Measurements from ENCODE around the gene CSRP3. TPM values are rescaled to one million over a fixed set of nuclear protein-coding genes. Genes with fewer than 3 reads are reported as not detected.

The CSRP3 gene
- total RNA-seq, 4 donors from 2014 or later: not detected

DNA sequence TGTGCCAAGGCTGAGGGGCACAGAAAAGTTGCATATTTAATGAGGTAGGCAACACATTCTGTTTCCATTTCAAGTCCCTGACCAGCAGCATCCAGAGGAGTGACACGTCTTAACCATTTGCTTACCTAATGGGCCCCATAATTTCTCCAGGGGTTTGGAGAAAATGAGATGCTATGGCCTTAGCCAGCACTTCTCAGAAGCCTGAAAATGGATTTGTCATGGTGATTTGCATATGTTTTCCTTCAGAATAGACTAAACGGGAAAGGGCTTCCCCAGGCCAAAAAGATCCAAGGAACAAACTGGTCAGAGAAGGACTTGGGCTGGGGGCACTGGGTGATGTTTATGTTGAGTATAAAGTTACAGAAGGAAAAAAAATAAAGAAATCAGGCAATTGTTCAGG lies 16.7 kb downstream of the CSRP3 start:
- TF ChIP-seq, protein P1, sequence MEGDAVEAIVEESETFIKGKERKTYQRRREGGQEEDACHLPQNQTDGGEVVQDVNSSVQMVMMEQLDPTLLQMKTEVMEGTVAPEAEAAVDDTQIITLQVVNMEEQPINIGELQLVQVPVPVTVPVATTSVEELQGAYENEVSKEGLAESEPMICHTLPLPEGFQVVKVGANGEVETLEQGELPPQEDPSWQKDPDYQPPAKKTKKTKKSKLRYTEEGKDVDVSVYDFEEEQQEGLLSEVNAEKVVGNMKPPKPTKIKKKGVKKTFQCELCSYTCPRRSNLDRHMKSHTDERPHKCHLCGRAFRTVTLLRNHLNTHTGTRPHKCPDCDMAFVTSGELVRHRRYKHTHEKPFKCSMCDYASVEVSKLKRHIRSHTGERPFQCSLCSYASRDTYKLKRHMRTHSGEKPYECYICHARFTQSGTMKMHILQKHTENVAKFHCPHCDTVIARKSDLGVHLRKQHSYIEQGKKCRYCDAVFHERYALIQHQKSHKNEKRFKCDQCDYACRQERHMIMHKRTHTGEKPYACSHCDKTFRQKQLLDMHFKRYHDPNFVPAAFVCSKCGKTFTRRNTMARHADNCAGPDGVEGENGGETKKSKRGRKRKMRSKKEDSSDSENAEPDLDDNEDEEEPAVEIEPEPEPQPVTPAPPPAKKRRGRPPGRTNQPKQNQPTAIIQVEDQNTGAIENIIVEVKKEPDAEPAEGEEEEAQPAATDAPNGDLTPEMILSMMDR (IDR thresholded peaks at IDR 0.05; ENCODE audit: low read depth): no peak

DNA sequence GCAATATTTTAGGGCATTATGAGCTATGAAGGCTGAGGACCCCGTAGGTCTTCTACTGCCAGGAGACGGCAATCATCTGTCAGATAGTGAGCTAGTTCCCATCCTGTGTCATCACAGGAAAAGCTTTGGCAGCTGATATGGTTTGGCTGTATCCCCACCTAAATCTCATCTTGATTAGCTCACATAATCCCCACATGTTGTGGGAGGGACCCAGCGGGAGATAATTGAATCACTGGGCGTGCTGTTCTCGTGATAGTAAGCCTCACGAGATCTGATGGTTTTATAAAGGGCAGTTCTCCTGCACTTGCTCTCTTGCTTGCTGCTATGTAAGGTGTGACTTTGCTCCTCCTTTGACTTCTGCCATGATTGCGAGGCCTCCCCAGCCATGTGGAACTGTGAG lies 18.1 kb downstream of the CSRP3 start:
- TF ChIP-seq, protein P1 (IDR thresholded peaks at IDR 0.05; ENCODE audit: low read depth): no peak

DNA sequence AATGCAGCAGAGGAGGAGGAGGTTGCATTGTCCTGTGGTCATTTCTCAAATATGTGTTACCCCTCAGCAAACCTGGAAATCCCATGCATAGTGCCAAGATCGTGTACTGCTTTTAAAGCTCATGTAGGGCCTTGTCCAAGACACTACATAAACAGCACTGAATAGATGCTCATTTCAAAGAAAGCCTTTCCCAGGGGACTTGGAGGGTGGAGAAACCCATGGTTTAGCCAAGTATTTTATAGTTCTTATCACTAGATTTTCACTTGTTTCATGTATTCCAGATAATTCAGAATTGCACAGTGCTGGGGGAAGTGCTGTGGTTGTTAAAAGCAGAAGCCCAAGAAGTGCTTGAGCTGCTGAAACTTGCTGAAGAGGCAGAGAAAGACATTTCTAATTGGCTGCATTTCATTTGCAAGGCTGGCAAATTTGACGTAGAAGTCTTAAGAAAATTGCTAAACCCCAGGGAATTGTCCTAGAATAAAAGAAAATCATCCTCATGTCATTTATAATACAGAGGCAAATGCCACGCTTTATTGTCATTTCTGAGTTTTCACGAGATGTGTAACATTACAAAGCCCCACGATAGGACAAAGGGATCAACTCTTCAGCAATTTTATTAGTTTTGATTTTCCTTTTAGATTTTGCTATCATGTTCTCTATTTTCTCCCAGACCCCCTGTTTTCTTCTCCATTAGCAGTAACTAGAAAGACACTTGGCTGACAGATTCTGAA lies 20.1 kb downstream of the CSRP3 start:
- TF ChIP-seq, protein P1 (IDR thresholded peaks at IDR 0.05; ENCODE audit: low read depth): no peak

DNA sequence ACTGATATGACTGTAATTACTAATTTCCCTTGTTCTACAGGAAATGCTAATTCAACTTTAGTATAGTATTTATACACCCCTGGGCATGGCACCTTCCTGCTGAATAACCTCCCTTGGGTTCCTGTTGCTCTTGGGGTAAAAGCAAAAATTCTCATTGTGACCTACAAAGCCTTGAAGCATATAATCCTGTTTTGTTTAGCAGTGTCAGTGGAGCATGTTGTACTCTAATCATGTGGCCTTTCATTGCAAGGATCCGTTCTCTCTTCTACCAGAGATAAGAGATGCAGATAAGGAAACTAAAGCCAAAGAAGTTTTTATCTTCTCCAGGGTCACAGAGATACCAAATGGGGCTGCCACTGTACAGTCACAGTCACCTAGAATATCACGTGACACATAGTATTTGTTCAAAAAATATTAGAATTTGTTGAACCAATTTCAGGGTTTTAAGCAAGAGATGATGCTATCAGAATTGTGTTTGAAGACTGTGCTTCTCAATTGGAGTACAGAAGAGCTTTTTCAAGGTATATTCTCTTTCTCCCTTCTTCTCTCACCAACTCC lies 25.1 kb downstream of the CSRP3 start:
- TF ChIP-seq, protein P1 (IDR thresholded peaks at IDR 0.05; ENCODE audit: low read depth): no peak

DNA sequence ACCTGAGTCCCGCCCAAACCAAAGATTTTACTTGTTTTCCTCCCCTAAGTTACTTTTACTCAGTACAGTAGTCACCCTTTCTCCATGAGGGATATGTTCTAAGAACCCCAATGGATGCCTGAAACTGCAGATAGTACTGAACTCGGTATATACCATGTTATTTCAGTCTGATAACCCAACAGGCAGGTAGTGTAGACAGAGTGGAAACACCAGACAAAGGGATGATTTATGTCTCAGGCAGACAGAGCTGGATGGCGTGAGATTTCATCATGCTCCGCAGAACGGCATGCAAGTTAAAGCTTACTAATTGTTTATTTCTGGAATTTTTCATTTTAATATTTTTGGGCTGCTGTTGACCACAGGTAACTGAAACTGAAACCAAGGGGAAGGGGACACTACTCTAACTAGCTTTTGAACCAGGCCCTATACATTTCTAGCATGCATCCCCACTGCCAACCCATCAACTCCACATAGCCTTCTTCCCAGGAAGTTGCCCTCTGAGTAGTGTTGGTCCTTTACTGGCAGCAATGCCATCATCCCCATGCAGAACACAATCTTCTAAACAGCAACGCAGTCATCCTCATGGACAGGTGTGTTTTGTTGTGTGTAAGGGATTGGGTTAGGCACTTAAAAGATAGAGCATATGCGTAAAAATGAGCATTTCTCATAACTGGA lies 27.7 kb downstream of the CSRP3 start:
- TF ChIP-seq, protein P1 (IDR thresholded peaks at IDR 0.05; ENCODE audit: low read depth): no peak

DNA sequence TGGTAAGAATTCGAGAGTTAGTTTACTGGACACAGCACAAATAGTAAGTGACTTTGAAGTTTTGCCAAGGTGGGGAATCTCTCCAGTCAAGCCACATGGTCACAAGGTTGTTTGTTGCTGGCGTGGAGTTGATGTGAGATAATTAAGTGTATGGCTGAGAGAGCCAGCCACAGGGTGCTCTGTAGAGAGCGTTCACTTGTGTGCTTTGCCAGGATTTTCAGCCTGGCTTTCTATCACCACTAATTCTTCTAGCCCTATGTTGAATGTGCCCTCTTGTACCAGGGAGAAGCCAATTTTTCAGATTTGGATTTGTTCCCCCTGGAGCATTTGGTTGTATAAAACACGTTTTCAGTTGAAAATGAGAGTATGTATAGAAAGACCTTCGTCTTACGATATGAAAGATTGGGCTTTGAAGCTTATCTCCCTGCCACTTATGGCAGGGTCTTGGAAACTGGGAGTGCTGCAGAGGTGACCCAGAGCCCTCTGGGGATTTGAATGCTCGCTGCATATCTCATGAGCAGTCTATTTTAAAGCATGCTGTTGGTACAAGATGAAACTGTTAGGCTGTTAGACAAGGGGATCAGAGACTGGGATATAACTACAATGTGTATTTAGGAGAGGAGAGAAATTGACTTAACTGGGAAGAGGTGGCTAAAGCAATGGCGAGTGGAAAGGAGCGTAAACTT lies 28.6 kb downstream of the CSRP3 start:
- TF ChIP-seq, protein P1 (IDR thresholded peaks at IDR 0.05; ENCODE audit: low read depth): no peak

DNA sequence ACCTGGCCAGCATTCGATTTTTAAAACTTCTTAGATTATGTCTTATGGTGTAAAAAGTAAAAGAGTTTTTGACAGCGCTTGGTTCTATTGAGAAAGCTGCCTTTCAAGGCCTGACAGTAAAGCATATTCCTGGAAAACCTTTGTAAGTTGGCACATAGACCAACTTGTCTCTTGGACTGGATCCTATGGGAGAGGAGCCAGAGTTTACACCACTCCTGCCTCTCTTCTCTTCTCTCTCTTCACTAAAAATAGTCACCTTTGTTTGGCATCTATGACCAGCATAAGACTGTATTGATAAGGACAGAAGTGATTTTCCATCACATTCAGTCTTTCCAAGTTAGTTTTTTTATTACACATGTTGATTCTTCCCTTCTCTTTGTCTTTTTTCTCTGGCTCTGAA lies 33.7 kb downstream of the CSRP3 start:
- TF ChIP-seq, protein P1 (IDR thresholded peaks at IDR 0.05; ENCODE audit: low read depth): no peak

All from subcutaneous adipose tissue (tissue), 4 donors.